ENCODE measurements around the gene ESPN. TPM values are rescaled to one million over a fixed set of nuclear protein-coding genes. Genes with fewer than 3 reads are reported as not detected.

The ESPN gene
- total and polyA plus RNA-seq, 2 of the 8 experiments (the other 6 are each of a cell fraction or from before 2014, with no cell fraction given) = 5.2 to 16.3 TPM

DNA sequence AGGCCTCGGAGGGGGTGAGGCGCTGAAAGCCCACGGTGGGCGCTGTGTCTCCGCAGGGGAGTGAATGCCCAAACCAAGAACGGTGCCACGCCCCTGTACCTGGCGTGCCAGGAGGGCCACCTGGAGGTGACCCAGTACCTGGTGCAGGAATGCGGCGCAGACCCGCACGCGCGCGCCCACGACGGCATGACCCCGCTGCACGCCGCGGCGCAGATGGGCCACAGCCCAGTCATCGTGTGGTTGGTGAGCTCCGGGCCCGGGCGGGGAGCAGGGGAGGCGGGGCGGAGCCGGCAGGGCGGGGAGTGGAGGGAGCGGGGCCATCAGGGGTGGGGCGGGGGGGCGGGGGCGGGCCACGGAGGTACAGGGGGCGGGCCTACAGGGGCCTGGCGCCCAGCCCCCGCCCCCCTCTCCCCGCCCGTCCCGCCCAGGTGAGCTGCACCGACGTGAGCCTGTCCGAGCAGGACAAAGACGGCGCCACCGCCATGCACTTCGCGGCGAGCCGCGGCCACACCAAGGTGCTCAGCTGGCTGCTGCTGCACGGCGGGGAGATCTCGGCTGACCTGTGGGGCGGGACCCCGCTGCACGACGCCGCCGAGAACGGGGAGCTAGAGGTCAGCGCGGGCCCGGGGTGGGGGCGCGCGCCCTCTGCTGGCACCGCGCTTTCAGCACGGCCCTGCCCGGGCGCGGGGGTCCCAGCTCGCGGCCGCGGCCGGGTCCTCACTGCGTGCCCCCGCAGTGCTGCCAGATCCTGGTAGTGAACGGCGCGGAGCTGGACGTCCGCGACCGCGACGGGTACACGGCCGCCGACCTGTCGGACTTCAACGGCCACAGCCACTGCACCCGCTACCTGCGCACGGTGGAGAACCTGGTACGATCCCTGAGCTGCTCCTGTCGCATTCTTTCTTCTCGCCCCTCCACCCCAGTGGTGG is 15.9 kb downstream of the ESPN start (continued):
- TF ChIP-seq RNF2 (IDR thresholded peaks at IDR 0.05; ENCODE audit: borderline replicate concordance, low read depth, low read length, missing control alignments, poor library complexity, severe bottlenecking) (no peak), RAD21 (IDR thresholded peaks at IDR 0.05 in 1 of 2, conservative IDR thresholded peaks at IDR 0.05 in 1 of 2; ENCODE audit: low read depth in 2 of 2, low read length in 2 of 2) (peak in 1 of 2 experiments; percentile 42; a peak in 3 of 4 replicates), TAF1 (IDR thresholded peaks at IDR 0.05; ENCODE audit: low read depth, low read length) (0 out of 2 replicates have a peak, but pooled peaks have one; percentile 22)
- TF ChIP-seq, protein P1, sequence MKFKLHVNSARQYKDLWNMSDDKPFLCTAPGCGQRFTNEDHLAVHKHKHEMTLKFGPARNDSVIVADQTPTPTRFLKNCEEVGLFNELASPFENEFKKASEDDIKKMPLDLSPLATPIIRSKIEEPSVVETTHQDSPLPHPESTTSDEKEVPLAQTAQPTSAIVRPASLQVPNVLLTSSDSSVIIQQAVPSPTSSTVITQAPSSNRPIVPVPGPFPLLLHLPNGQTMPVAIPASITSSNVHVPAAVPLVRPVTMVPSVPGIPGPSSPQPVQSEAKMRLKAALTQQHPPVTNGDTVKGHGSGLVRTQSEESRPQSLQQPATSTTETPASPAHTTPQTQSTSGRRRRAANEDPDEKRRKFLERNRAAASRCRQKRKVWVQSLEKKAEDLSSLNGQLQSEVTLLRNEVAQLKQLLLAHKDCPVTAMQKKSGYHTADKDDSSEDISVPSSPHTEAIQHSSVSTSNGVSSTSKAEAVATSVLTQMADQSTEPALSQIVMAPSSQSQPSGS (IDR thresholded peaks at IDR 0.05; ENCODE audit: low read length) = no peak

All from H1 (cell line).